ENCODE results near the gene C2orf15.

The C2orf15 gene

GRCh38 chr2:99141110-99142108 lies at the start of gene C2orf15:
Gene C2orf15, plus strand, starts transcription at chr2:99141707. Its CDS starts 8,852 bp downstream, at chr2:99150559.
- H3K4me3 ChIP-seq (ENCODE audit: low read length) = peak within 1 kb of the TSS; percentile 84
- DNase-seq (ENCODE audit: low read depth) = peak; percentile 58
- TF ChIP-seq CTCF (conservative IDR thresholded peaks at IDR 0.05; ENCODE audit: low read length) = no peak

GRCh38 chr2:99096728-99097127 lies 44.8 kb upstream of the C2orf15 start:
- H3K4me3 ChIP-seq (ENCODE audit: low read length) = no peak overlapping the region
- no peak for DNase-seq (ENCODE audit: low read depth)
- no peak for TF ChIP-seq CTCF (conservative IDR thresholded peaks at IDR 0.05; ENCODE audit: low read length)

- TF ChIP-seq CTCF (conservative IDR thresholded peaks at IDR 0.05; ENCODE audit: low read length) = peak; percentile 15; the same call in 1 of the 2 replicates
- peak; percentile 4 for DNase-seq (ENCODE audit: low read depth)
- H3K4me3 ChIP-seq (ENCODE audit: low read length) = no peak overlapping the region
Measured at GRCh38 chr2:99101697-99102096, 39.8 kb upstream of the C2orf15 start.

GRCh38 chr2:99104006-99104405 lies 37.5 kb upstream of the C2orf15 start:
- H3K4me3 ChIP-seq (ENCODE audit: low read length) = no peak overlapping the region
- DNase-seq (ENCODE audit: low read depth) = no peak
- no peak for TF ChIP-seq CTCF (conservative IDR thresholded peaks at IDR 0.05; ENCODE audit: low read length)

GRCh38 chr2:99106913-99107312 lies 34.6 kb upstream of the C2orf15 start:
- no peak for DNase-seq (ENCODE audit: low read depth)
- TF ChIP-seq CTCF (conservative IDR thresholded peaks at IDR 0.05; ENCODE audit: low read length) = no peak
- no peak overlapping the region for H3K4me3 ChIP-seq (ENCODE audit: low read length)

GRCh38 chr2:99111236-99111635 lies 30.3 kb upstream of the C2orf15 start:
- no peak overlapping the region for H3K4me3 ChIP-seq (ENCODE audit: low read length)
- TF ChIP-seq CTCF (conservative IDR thresholded peaks at IDR 0.05; ENCODE audit: low read length) = no peak
- DNase-seq (ENCODE audit: low read depth) = no peak

- no peak overlapping the region for H3K4me3 ChIP-seq (ENCODE audit: low read length)
- no peak for TF ChIP-seq CTCF (conservative IDR thresholded peaks at IDR 0.05; ENCODE audit: low read length)
- DNase-seq (ENCODE audit: low read depth) = no peak
Measured at GRCh38 chr2:99111945-99112344, 29.6 kb upstream of the C2orf15 start.
